Measurements from ENCODE around the gene NLRX1. TPM values are rescaled to one million over a fixed set of nuclear protein-coding genes. Genes with fewer than 3 reads are reported as not detected.
"Not testable (repeated sequence)": the region's sequence is repeated elsewhere in the genome, so short reads cannot be mapped to it uniquely, and the experiment has no call there.

Gene NLRX1
- total RNA-seq, 1 donor from 2014 or later: 25.2 TPM

- intact Hi-C loops (cut with micrococcal nuclease): no loop called here
Measured at GRCh38 chr11:119180729-119181676, 12.5 kb downstream of the NLRX1 start.

GRCh38 chr11:119181677-119182412 lies 13.3 kb downstream of the NLRX1 start:
- intact Hi-C loops (cut with micrococcal nuclease): no loop called here

GRCh38 chr11:119184399-119184798 lies 15.9 kb downstream of the NLRX1 start:
- intact Hi-C loops (cut with micrococcal nuclease): not testable (repeated sequence)

GRCh38 chr11:119185981-119186634 lies 17.6 kb downstream of the NLRX1 start:
- intact Hi-C loops (cut with micrococcal nuclease): no loop called here

GRCh38 chr11:119187123-119187892 lies 18.8 kb downstream of the NLRX1 start:
- intact Hi-C loops (cut with micrococcal nuclease): no loop called here

GRCh38 chr11:119188067-119188466 lies 19.5 kb downstream of the NLRX1 start:
- intact Hi-C loops (cut with micrococcal nuclease): no loop called here

- intact Hi-C loops (cut with micrococcal nuclease): no loop called here
Measured at GRCh38 chr11:119188887-119189286, 20.4 kb downstream of the NLRX1 start.

GRCh38 chr11:119189393-119189792 lies 20.9 kb downstream of the NLRX1 start:
- intact Hi-C loops (cut with micrococcal nuclease): no loop called here

GRCh38 chr11:119190531-119190930 lies 22.0 kb downstream of the NLRX1 start:
- intact Hi-C loops (cut with micrococcal nuclease): no loop called here

- intact Hi-C loops (cut with micrococcal nuclease): not testable (repeated sequence)
Measured at GRCh38 chr11:119191265-119191664, 22.7 kb downstream of the NLRX1 start.

- intact Hi-C loops (cut with micrococcal nuclease): no loop called here
Measured at GRCh38 chr11:119192111-119192510, 23.6 kb downstream of the NLRX1 start.

GRCh38 chr11:119193001-119193400 lies 24.5 kb downstream of the NLRX1 start:
- intact Hi-C loops (cut with micrococcal nuclease): no loop called here

GRCh38 chr11:119193626-119194025 lies 25.1 kb downstream of the NLRX1 start:
- intact Hi-C loops (cut with micrococcal nuclease): no loop called here

- intact Hi-C loops (cut with micrococcal nuclease): loop anchor here (5.0 kb wide), 1 partner anchor 198 kb away; the partner anchor contains the start of gene CENATAC
Measured at GRCh38 chr11:119194811-119195440, 26.4 kb downstream of the NLRX1 start.

GRCh38 chr11:119195680-119196079 lies 27.2 kb downstream of the NLRX1 start:
- intact Hi-C loops (cut with micrococcal nuclease): loop anchor here (2.0 to 5.0 kb wide), 3 partner anchors 89 to 198 kb away; partner anchors contain the start of genes CENATAC and HYOU1

- intact Hi-C loops (cut with micrococcal nuclease): loop anchor here (1.0 to 5.0 kb wide), 14 partner anchors 29 to 290 kb away; partner anchors contain the start of genes CENATAC, DPAGT1, HINFP and HYOU1
Measured at GRCh38 chr11:119196833-119197483, 28.4 kb downstream of the NLRX1 start.

- intact Hi-C loops (cut with micrococcal nuclease): loop anchor here (5.0 kb wide), 1 partner anchor 202 kb away; the partner anchor contains the start of gene CENATAC
Measured at GRCh38 chr11:119198925-119199324, 30.4 kb downstream of the NLRX1 start.

- intact Hi-C loops (cut with micrococcal nuclease): not testable (repeated sequence)
Measured at GRCh38 chr11:119201236-119201635, 32.7 kb downstream of the NLRX1 start.

GRCh38 chr11:119202554-119202953 lies 34.0 kb downstream of the NLRX1 start:
- intact Hi-C loops (cut with micrococcal nuclease): no loop called here

- intact Hi-C loops (cut with micrococcal nuclease): no loop called here
Measured at GRCh38 chr11:119204066-119204465, 35.5 kb downstream of the NLRX1 start.
